H1 (cell line): ENCODE results near the gene RELN. TPM values are rescaled to one million over a fixed set of nuclear protein-coding genes. Genes with fewer than 3 reads are reported as not detected.

Source experiments
- CTCF ChIA-PET: fragments of 300-600 bp; sonication (Branson Sonifier 250); formaldehyde crosslinking; loops from one replicate; lab custom pipeline; 2021; ENCODE audit not compliant: partially characterized antibody; lab: Charles Lee
- POLR2A ChIA-PET: fragments of 300-600 bp; sonication (Branson Sonifier 250); formaldehyde crosslinking; loops from one replicate; lab custom pipeline; 2021; ENCODE audit warnings: inconsistent platforms; ENCODE audit not compliant: partially characterized antibody; lab: Charles Lee
- DNase-seq, 2 experiments: peaks; one replicate each; pipeline versions ENCODE4 v3.0.0 to v3.0.0-alpha.2; 2010 to 2022; ENCODE audit warnings: low spot score in 2 of 2, low read depth in 1 of 2, mixed read lengths in 1 of 2
- FAIRE-seq: peaks from 2 replicates; lab custom pipeline; 2011; peaks lifted over from hg19 to GRCh38; lab: Jason Lieb, UNC
- H2AFZ ChIP-seq: 2 replicates; pipeline ENCODE4 v1.8.1; 2012; ENCODE audit warnings: low read length, inconsistent platforms
- H2AK5ac ChIP-seq: 2 replicates; pipeline ENCODE4 v1.6.1; 2013; ENCODE audit warnings: low read depth, low read length
- H2BK120ac ChIP-seq: replicated peaks from 2 replicates; pipeline ENCODE3; 2013; ENCODE audit warnings: low read depth, low read length, inconsistent platforms
- H2BK12ac ChIP-seq: 2 replicates; pipeline ENCODE4 v1.6.1; 2013; ENCODE audit warnings: low read depth, low read length
- H2BK15ac ChIP-seq: 2 replicates; pipeline ENCODE4 v1.6.1; 2013; ENCODE audit warnings: low read length
- H2BK20ac ChIP-seq: 2 replicates; pipeline ENCODE4 v1.6.1; 2013; ENCODE audit warnings: low read length
- H2BK5ac ChIP-seq: 2 replicates; pipeline ENCODE4 v1.6.1; 2013; ENCODE audit warnings: low read depth, low read length
- H3K14ac ChIP-seq: 2 replicates; pipeline ENCODE4 v1.6.1; 2013; ENCODE audit warnings: inconsistent platforms; ENCODE audit not compliant: insufficient read length
- H3K18ac ChIP-seq: 2 replicates; pipeline ENCODE4 v1.6.1; 2013; ENCODE audit warnings: low read length; ENCODE audit errors: extremely low read depth
- H3K23ac ChIP-seq: 2 replicates; pipeline ENCODE4 v1.6.1; 2013; ENCODE audit warnings: inconsistent platforms; ENCODE audit not compliant: insufficient read length
- H3K23me2 ChIP-seq: 2 replicates; pipeline ENCODE4 v1.6.1; 2013; ENCODE audit warnings: low read depth, low read length
- H3K27ac ChIP-seq: 2 replicates; pipeline ENCODE4 v1.6.1; 2011; ENCODE audit warnings: low read depth, low read length, inconsistent platforms
- H3K27me3 ChIP-seq, 4 experiments: replicated peaks in 1 of 4; 1 replicate in 1 of 4; 2 replicates in 3 of 4; pipeline versions ENCODE4 v1.6.1 to v1.8.1; 2011 to 2013; ENCODE audit warnings: low read length in 3 of 4, mild to moderate bottlenecking in 3 of 4, inconsistent platforms in 2 of 4, mixed read lengths in 2 of 4, moderate library complexity in 1 of 4; ENCODE audit not compliant: control insufficient read depth in 3 of 4, insufficient read depth in 3 of 4; ENCODE audit errors: extremely low read depth in 1 of 4
- H3K36me3 ChIP-seq, 4 experiments: 2 replicates each; pipeline versions ENCODE4 v1.6.1 to v1.8.1; 2011 to 2013; ENCODE audit warnings: mild to moderate bottlenecking in 4 of 4, low read length in 3 of 4, moderate library complexity in 2 of 4, control low read depth in 1 of 4, inconsistent platforms in 1 of 4; ENCODE audit not compliant: insufficient read depth in 4 of 4, control insufficient read depth in 2 of 4
- H3K4ac ChIP-seq: replicated peaks from 2 replicates; pipeline ENCODE3; 2013; ENCODE audit warnings: low read length, low read depth, mixed read lengths, inconsistent platforms; ENCODE audit not compliant: insufficient read length
- H3K4me1 ChIP-seq, 4 experiments: replicated peaks in 1 of 4; 1 replicate in 1 of 4; 2 replicates in 3 of 4; pipeline versions ENCODE4 v1.6.1 to v1.8.1; 2011 to 2013; ENCODE audit warnings: low read length in 3 of 4, inconsistent platforms in 2 of 4, mixed read lengths in 1 of 4; ENCODE audit not compliant: insufficient read depth in 4 of 4, control insufficient read depth in 3 of 4
- H3K4me2 ChIP-seq, 2 experiments: 2 replicates each; pipeline versions ENCODE4 v1.6.1 to v1.8.1; 2011 to 2013; ENCODE audit warnings: low read depth in 2 of 2, low read length in 2 of 2, control low read depth in 1 of 2, inconsistent platforms in 1 of 2, mild to moderate bottlenecking in 1 of 2; ENCODE audit not compliant: insufficient read depth in 1 of 2
- H3K4me3 ChIP-seq, 4 experiments: fragments of 200-600, 300-600 bp in 1 of 4; sonication (generic), shearing (Covaris generic), sonication (Bioruptor Twin) in 1 of 4; 2 replicates each; pipeline versions ENCODE4 v1.5.1 to v1.8.1; 2011 to 2016; ENCODE audit warnings: low read length in 4 of 4, low read depth in 3 of 4, control low read depth in 2 of 4, inconsistent platforms in 2 of 4, mild to moderate bottlenecking in 2 of 4, mixed read lengths in 1 of 4, moderate library complexity in 1 of 4; ENCODE audit not compliant: insufficient read depth in 2 of 4; ENCODE audit errors: extremely low read depth in 1 of 4
- H3K56ac ChIP-seq: replicated peaks from 2 replicates; pipeline ENCODE3; 2013; ENCODE audit warnings: low read depth, mild to moderate bottlenecking, mixed read lengths, low read length, inconsistent platforms; ENCODE audit not compliant: insufficient read length
- H3K79me1 ChIP-seq: 2 replicates; pipeline ENCODE4 v1.6.1; 2013; ENCODE audit warnings: low read depth, low read length, control low read depth
- H3K79me2 ChIP-seq, 2 experiments: 2 replicates each; pipeline versions ENCODE4 v1.6.1 to v1.8.1; 2012 to 2013; ENCODE audit warnings: low read length in 2 of 2, mild to moderate bottlenecking in 2 of 2, inconsistent platforms in 1 of 2; ENCODE audit not compliant: insufficient read depth in 2 of 2, control insufficient read depth in 1 of 2
- H3K9ac ChIP-seq, 4 experiments: replicated peaks in 1 of 4; 1 replicate in 1 of 4; 2 replicates in 3 of 4; pipeline versions ENCODE4 v1.6.1 to v1.8.1; 2011 to 2013; ENCODE audit warnings: low read depth in 3 of 4, low read length in 3 of 4, control low read depth in 2 of 4, mild to moderate bottlenecking in 2 of 4, moderate library complexity in 2 of 4, inconsistent platforms in 1 of 4; ENCODE audit errors: extremely low read depth in 1 of 4
- H3K9me3 ChIP-seq, 2 experiments: 2 replicates each; pipeline versions ENCODE4 v1.6.1 to v1.8.1; 2012 to 2013; ENCODE audit warnings: mild to moderate bottlenecking in 2 of 2, moderate library complexity in 2 of 2, control low read depth in 1 of 2, inconsistent platforms in 1 of 2, low read depth in 1 of 2, low read length in 1 of 2, mixed read lengths in 1 of 2; ENCODE audit not compliant: insufficient read depth in 2 of 2
- H4K20me1 ChIP-seq, 2 experiments: replicated peaks in 1 of 2; 2 replicates each; pipeline versions ENCODE3 to v1.8.1; 2011 to 2013; ENCODE audit warnings: inconsistent platforms in 2 of 2, low read length in 2 of 2, mild to moderate bottlenecking in 1 of 2; ENCODE audit not compliant: insufficient read depth in 2 of 2, control insufficient read depth in 1 of 2
- H4K5ac ChIP-seq: 2 replicates; pipeline ENCODE4 v1.6.1; 2013; ENCODE audit warnings: low read length, low read depth, mixed read lengths, inconsistent platforms; ENCODE audit not compliant: insufficient read length
- H4K8ac ChIP-seq: 2 replicates; pipeline ENCODE4 v1.8.0; 2013; ENCODE audit warnings: mild to moderate bottlenecking, moderate library complexity, low read length, inconsistent platforms; ENCODE audit not compliant: insufficient read depth; ENCODE audit errors: extremely low read depth
- H4K91ac ChIP-seq: replicated peaks from 2 replicates; pipeline ENCODE3; 2013; ENCODE audit warnings: low read length, mixed read lengths, inconsistent platforms; ENCODE audit not compliant: insufficient read length
- CBX5 ChIP-seq: fragments of 300-800, 300-1000 bp; sonication (generic); IDR thresholded peaks from 2 replicates; pipeline ENCODE4 v1.7.1; 2016; ENCODE audit warnings: antibody characterized with exemption, low read length, low read depth
- FOSL1 ChIP-seq: IDR thresholded peaks from 2 replicates; pipeline ENCODE4 v1.6.1; 2011; ENCODE audit warnings: mild to moderate bottlenecking, low read depth, low read length, moderate library complexity; ENCODE audit not compliant: insufficient read depth
- SRF ChIP-seq: IDR thresholded peaks from 2 replicates; pipeline ENCODE4 v1.6.1; 2011; ENCODE audit warnings: mild to moderate bottlenecking, low read depth, low read length, moderate library complexity
- SUZ12 ChIP-seq: fragments of 200-600 bp; sonication (generic); IDR thresholded peaks from 2 replicates; pipeline ENCODE4 v1.6.1; 2012; ENCODE audit warnings: mild to moderate bottlenecking, inconsistent platforms, low read length, moderate library complexity, mixed read lengths
- WGBS, 2 experiments: shearing (Covaris generic) in 1 of 2; methylation state at CpG; one replicate each; pipeline versions ENCODE4 v1.1.6 to v1.1.7; 2013 to 2015; ENCODE audit warnings: low lambda C conversion rate in 2 of 2, mixed read lengths in 2 of 2, inconsistent platforms in 1 of 2, low coverage in 1 of 2, missing lambda C conversion rate in 1 of 2; ENCODE audit not compliant: insufficient replicate concordance in 2 of 2, insufficient coverage in 1 of 2, insufficient read length in 1 of 2; ENCODE audit errors: extremely low coverage in 1 of 2, missing lambda C conversion rate in 1 of 2; 5-methylcytosine and 5-hydroxymethylcytosine counted together
- polyA plus RNA-seq, 7 experiments: library from polyadenylated mRNA; depleted of rRNA in 3 of 7; stranded (reverse) in 5 of 7; unstranded in 2 of 7; fragments of >200 nt in 5 of 7; fragments of 200-250 nt in 2 of 7; gene quantifications; 1 replicate in 5 of 7; 2 replicates in 1 of 7; 4 replicates in 1 of 7; pipeline versions ENCODE4 v1.2.1 to v1.2.3, GENCODE V29; 2011 to 2013; ENCODE audit warnings: missing spikeins in 2 of 7, mixed read lengths in 2 of 7
- total RNA-seq: library from RNA; stranded (reverse); fragmentation: NEBNext Ultra II Directional; extraction: Animal tissue kit (Norgen Biotek cat#: 25700); gene quantifications from 2 replicates; pipeline ENCODE4 v1.2.1, GENCODE V29; 2021
- TF ChIP-seq, protein P1 (sequence below): IDR thresholded peaks from 2 replicates; pipeline ENCODE4 v1.6.1; 2012; ENCODE audit warnings: inconsistent platforms
- TF ChIP-seq, protein P2 (sequence below): IDR thresholded peaks from 2 replicates; pipeline ENCODE4 v1.6.1; 2012; ENCODE audit warnings: inconsistent platforms

The RELN gene
- total and polyA plus RNA-seq, 2 of the 8 experiments (the other 6 are each of a cell fraction or from before 2014, with no cell fraction given) = 0.03 to 0.07 TPM

- Histone ChIP-seq H4K8ac (no peak overlapping the region), H3K27ac (no peak overlapping the region)
- TF ChIP-seq, protein P1, sequence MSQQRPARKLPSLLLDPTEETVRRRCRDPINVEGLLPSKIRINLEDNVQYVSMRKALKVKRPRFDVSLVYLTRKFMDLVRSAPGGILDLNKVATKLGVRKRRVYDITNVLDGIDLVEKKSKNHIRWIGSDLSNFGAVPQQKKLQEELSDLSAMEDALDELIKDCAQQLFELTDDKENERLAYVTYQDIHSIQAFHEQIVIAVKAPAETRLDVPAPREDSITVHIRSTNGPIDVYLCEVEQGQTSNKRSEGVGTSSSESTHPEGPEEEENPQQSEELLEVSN = no peak
- TF ChIP-seq SUZ12 (no peak), SRF (no peak), FOSL1 (no peak), CBX5 (no peak)
- TF ChIP-seq, protein P2, sequence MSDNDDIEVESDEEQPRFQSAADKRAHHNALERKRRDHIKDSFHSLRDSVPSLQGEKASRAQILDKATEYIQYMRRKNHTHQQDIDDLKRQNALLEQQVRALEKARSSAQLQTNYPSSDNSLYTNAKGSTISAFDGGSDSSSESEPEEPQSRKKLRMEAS = no peak
- TF ChIP-seq, all 59 proteins: peak for 0
- Histone ChIP-seq H2BK120ac (no peak overlapping the region), H3K4ac (no peak overlapping the region), H3K27me3 (no peaks in the 10 kb centered on the region), H3K14ac (no peak overlapping the region), H3K9ac (no peak overlapping the region), H4K5ac (no peak overlapping the region), H3K79me1 (no peaks in the 10 kb centered on the region), H3K4me1 (no peaks in the 10 kb centered on the region), H3K56ac (no peak overlapping the region), H4K20me1 (no peaks in the 10 kb centered on the region), H2AK5ac (no peak overlapping the region), H2BK20ac (no peak overlapping the region), H3K23me2 (no peaks in the 10 kb centered on the region), H3K18ac (no peak overlapping the region), H3K9me3 (no peaks in the 10 kb centered on the region), H4K91ac (no peak overlapping the region), H3K4me2 (no peak overlapping the region), H3K4me3 (no peak overlapping the region), H2BK12ac (no peak overlapping the region), H2AFZ (no peak overlapping the region), H3K23ac (no peak overlapping the region), H3K36me3 (no peaks in the 10 kb centered on the region), H3K79me2 (no peaks in the 10 kb centered on the region), H2BK15ac (no peak overlapping the region), H2BK5ac (no peak overlapping the region)
- 90% methylated on average over 2 of the region's 2 CpGs; no CpG with 5 or more reads in 1 of the 2 experiments for WGBS, 2 experiments
- ChIA-PET POLR2A (no interaction called here), CTCF (interaction anchor here (0.6 to 0.7 kb wide), 2 partner anchors 40 to 354 kb away, joined by 3 read pairs; no protein-coding TSS in a partner anchor)
- no peak for FAIRE-seq
- no peak for DNase-seq
Observed at GRCh38 chr7:103805346-103805745, 184.1 kb downstream of the RELN start.
